NCI-H446 (cell line): ENCODE measurements around the gene SLC6A17.

Experiments
- DNase-seq, 2 experiments: peaks; one replicate each; lab custom pipeline; 2025; lab: John Stamatoyannopoulos, UW

The SLC6A17 gene

GRCh38 chr1:110223127-110223526 is 72.8 kb downstream of the SLC6A17 start:
- no peak for DNase-seq

- no peak for DNase-seq
Measured at GRCh38 chr1:110223581-110223980, 73.3 kb downstream of the SLC6A17 start.

DNA sequence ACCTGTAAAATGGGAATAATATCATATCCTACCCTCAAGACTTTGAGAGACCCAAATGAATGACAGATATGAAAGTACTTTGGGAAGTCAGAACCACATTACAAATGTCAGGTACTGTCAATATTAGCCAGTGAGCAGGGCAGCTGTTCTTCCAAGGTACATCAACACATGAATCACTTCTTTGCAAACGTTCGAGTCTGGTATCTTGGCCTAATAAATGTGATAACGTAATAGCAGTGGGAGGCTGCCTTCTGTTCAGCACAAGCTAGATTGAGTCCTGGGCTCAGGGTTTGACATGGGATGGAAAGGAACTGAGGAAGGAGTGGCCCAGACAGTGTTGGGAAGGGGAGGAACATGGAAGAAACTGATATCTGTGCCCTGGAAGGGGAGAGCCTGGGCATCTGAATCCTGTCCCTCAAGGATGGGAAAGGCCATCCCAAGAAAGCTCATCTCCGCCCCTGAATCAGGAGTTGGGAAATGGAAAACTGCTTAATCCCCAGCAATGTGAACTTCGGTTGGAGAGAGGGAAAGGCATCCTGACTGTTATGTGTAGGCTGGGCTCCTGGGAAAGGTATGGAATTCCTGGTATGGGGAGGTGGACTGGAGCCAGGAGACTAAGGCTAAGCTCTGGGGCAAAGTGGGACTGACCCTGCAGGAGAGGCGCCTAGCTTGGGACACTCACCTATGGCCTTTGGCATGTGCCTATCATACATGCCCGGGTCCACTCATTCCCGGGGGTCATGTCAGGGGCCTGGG is 74.1 kb downstream of the SLC6A17 start:
- DNase-seq = no peak

DNA sequence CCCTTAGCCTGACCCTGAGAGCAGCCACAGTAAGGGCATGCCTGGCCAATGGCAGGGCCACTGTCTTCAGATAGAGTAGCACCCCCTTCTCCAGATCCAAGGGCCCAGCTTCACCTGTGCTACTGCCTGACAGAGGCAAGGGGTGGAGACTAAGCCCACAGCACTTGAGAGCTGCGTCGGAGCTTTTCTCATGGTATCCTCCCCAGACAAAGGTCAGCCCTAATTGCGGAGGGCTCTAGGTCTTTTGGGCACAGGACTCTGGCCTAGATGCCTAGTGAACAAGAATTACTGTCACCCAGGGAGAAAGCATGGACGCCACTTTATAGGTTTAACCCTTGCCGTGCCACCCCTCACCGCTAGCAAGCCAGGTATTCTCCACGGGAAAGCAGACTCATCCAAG is 74.9 kb downstream of the SLC6A17 start:
- DNase-seq = no peak

DNA sequence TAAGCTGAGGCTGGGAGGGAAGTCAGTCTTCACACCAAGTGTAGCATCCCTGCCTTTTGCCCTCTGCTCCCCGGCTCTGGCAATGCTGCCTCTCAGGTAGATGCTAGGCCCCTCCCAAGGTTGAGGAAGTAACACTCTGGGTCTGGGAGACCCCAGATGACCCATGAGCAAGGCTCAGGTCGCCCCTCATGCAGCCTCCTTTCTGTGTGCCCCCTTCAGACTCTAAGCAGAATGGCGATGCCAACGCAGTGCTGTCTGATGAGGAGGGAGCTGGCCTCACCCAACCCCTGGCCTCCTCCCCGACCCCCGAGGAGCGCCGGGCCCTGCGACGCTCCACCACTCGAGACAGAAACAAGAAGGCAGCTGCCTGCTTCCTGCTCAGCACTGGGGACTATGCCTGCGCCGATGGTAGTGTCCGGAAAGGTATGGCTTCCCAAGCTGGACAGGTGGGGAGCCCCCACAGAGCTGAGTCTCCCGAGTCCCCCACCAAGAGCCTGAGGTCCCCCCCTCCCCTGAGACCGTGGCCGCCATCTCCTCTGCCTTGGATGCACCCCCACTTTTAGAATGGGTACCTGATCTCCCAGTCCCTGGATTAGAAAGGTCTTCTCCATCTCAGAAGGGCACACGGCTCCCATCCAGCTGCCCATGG is 75.6 kb downstream of the SLC6A17 start:
- no peak for DNase-seq

- no peak for DNase-seq
Measured at GRCh38 chr1:110227774-110228173, 77.5 kb downstream of the SLC6A17 start.

DNA sequence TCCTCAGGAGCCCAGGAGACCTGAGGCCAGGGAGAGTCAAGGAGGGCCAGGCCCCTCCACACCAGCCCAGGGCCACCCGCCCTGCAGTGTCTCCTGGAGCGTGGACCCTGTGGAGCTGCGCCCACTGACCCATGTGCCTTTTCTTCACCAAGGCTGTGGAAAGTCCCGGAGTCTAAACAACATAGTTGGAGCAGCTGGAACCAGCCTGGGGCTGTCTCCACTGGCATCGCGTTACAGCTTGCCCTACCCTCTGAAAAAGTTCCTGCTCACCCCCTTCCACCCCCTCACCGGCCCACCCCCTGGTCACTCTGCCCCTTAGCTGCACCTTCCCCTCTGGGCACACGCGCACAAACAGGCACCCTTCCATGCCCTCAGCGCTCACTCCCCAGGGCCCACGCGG is 78.1 kb downstream of the SLC6A17 start:
- DNase-seq = no peak

DNA sequence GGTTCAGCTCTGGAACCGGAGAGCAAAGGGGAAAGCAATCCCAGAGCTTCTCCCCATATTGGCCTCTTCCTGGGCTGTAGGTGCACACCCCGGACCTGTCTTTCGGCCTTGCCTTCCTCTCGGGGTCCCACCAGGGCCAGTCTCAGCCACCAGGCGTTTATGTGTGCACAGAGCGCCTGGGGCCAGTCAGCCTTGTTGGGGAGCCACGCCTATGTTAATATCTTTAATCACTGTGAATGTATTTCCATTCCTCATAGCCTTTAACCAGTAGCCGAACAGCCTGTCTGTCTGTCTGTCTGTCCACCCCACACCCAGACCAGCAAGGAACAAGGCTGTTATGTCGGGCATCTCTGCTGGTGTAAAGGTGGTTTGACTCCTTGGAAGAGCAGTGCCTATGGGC is 78.6 kb downstream of the SLC6A17 start:
- DNase-seq = no peak

DNA sequence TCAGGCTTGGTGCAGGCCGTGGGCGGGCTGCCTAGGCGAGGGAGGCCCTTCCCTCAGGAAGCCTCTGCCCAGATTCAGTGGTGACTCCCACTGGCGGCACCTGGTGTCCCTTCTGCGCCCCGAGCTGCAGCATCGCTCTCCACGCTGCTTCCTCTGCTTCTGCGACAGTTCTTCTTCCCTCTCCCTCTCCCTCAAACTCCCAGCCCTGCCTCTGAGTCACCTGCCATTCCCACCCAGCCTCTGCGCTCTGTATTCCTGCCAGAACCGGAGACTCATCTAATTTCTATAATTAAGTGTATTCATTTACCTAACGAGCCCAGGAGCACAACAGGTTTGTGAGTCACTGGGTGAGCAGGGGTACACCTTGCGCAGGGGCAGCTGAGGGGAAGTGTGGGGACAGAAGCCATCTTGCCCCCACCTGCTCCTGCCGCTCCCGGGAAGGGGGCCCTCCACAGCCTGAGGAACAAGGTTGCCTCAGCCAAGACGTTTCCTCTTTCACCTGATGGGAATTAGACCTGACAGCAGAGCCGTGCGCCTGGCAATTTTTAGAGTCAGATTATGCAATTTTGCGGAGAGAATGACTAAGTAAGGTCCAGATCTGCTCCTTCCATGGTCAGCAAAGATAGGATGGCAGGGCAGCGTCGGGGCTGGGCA is 79.2 kb downstream of the SLC6A17 start:
- DNase-seq = no peak

GRCh38 chr1:110230381-110231199 is 80.3 kb downstream of the SLC6A17 start:
- no peak for DNase-seq

- peak; percentile 44 to 76 for DNase-seq
Measured at GRCh38 chr1:110233861-110234260, 83.6 kb downstream of the SLC6A17 start.

DNA sequence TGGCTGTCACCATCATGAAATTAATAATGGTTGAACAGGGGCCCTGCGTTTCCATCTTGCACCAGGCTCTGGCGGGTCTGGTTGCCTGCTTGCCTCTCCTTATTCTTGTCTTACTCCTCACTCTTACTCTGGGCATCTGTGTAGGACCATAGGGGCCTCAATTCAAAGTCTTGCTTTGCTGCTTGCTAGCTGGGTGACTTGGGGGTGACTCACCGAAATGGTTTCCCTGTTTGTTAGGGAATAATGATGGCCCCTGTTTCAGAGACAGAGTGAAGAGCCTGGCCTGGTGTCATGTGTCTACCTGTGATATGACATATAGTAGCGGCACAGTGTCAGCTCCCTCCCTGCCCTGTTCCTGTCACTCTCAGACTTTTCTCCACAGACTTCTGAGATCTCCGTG is 84.4 kb downstream of the SLC6A17 start:
- no peak for DNase-seq

DNA sequence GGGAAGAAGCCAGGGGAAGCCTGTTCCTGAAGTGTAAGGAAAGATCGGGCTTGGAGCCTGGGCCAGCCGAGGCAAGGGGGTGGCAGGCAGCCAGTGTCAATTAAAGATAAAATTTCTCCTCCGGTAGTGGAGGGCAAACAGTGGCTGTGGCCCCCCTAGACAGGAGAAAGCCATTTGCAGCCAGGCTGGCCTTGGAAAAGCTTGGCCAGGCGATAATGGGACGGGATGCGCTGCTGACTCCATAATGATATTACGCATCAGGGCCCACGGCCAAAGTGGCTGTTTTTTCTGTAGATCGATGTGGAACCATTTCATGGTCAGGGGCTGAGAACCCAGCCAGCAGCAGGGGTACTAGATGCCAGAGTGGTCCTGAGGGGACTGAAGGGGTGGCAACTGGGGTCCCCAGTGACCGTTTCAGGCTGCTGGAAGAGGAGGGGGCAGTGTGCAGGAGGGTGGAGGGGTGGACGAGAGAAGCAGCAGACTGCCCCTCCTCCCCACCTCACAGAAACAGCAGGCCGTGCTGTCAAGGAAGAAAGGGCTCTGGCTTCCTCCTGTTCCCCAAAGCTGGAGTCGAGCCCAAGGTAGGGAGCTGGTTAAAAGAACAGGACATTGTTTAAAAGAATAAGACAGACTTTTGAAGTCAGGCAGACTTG is 85.0 kb downstream of the SLC6A17 start:
- peak; percentile 78 to 92 for DNase-seq

GRCh38 chr1:110235834-110236682 is 85.8 kb downstream of the SLC6A17 start:
- DNase-seq = no peak

DNA sequence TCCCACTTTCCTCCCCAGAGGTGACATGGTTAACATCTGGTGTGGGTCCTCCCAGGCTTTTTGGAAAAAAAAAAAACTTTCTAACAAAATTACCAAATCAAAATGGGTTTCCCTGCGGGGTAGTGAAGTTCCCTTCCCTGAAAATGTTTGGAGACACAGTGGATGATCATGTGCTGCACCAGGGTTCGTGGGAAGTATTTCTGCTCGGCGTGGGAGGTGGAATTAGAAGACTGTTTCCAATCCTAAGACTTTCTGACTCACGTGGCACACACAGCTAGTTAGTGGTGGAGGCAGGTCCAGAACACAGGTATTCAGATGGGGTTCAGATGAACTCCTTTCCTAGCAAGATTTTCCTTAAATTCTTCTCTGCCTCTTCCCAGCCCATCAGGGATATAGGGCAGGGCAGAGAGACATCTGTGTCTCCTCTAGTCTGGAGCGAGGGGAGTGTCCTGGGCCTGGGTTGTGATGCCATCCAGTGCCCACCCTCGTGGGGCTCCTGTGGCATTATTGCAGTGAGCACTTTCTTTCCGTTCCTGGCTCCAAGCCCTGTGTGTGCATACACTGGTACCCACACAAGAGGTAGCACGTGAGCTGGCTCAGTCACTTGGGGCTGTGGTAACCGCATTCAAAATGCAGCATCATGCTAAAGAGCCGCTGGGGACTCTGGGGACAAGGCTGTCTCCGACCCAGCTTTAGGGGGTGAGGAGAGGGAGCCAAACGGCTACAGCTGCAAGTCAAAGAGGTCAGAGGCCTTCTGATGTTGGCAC is 87.3 kb downstream of the SLC6A17 start:
- DNase-seq = no peak

- no peak for DNase-seq
Measured at GRCh38 chr1:110239441-110240430, 89.4 kb downstream of the SLC6A17 start.

DNA sequence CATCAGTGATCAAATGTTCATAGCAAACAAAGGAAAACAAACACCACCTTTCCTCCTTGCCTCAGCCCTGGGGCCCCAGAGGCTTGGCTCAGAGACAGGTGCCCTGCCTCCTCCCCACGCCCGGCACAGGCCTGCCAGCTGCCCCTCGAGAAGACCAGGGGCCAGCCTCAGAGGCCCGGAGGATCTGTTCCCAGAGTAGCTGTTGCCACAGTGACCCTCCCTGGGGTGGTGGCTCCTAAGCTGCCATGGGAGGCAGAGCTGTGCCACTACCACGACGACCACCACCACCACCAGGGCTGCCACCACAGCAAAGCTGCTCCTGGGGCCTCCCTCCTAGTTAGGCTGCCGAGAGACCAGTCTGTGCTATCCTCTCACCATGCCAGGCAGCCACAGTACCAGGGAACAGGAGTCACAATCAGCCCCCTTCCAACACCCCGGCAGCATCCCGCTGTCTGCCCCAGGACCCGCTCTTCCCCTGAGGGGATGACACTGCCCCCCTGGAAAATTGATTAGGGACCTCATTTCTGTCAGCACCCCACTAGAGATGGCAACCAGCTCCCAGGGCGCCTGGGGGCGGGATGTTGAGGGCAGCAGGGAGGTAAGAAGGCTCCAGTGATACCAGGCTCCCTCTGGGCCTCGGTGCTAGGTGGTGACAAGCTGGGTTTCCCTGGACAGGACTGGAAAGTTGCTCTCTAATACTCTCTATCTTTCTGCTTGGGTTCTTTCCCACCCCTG is 90.3 kb downstream of the SLC6A17 start:
- peak in 1 of 2 experiments; percentile 13 for DNase-seq

DNA sequence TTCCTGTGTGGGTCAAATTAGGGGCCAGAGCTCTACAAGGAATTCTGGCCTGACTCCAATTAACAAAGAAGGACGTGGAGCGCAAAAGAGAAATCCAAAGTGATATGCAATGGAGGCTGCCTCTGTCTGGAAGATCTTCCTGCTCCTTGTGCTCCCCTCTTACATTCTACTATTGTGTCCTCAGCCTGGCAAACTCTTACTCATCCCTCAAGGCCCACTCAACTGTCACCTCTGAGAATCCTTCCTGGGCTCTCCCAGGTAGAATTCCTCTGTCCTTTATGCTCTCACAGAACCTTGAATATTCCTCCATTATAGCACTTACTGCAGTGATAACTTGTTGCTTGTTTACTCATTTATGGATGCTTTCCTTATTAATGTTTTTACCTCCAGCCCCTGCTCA is 91.2 kb downstream of the SLC6A17 start:
- no peak for DNase-seq
